GM21619 (cell line): ENCODE data around the gene KIAA1614.

ENCODE experiments used
- ATAC-seq: cut with Tn5 transposase; IDR thresholded peaks from one replicate; pipeline ENCODE4 v1.9.1; 2021; ENCODE audit not compliant: unreplicated experiment

Gene KIAA1614

DNA sequence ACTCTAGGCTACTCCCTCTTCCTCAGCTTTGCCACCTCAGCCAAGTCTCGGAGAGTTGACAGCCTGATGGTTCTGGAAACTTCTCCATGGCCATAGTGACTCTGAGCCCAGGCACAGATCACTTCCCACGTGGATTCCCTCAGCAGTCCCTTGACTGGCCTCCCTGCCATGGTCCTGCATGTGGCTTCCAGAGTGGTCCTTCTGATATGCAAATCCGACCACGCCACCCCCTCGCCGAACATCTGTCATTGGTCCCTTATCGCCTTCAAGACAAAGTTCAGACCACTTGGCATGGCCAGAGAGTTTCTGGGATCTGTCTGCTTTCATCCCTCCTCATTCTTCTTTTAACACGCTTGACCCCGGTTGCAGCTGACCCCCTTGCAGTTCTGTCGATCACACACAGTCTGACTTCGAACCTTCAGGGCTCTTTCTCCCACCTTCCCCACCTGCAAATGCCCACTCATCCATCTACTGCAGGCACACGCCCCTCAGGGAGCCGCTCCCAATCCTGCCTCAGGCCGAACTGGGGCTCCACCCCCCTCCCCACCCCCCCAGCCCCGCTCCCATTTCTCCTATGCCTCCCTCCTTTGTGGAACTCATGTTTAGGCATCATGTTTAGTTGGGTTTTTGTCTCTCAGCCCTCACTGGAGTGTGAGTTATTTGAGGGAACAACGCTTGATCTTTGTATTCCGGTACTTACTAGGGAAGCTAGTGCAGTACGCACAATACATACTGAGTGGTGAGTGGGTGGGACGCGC is 29.0 kb downstream of the KIAA1614 start:
- ATAC-seq = no peak

DNA sequence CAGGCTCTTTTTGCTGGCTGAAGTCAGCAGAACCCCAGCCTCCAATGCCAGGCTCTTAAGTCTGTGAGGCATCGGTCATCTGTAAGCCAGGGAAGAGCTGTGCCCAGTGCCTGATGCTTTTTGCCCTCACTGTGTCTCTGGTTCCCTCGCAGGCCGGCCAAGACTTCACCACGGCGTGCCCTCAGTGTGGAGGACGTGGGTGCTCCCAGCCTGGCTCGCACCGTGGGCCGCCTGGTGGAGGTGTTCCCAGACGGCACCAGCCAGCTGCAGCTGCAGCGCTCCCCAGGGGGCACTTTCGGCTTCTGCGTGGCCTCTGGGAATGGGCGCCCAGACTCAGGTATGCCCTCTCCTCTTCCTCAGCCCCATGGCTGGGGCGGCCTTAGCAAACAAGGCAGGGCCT is 32.5 kb downstream of the KIAA1614 start:
- ATAC-seq = no peak

DNA sequence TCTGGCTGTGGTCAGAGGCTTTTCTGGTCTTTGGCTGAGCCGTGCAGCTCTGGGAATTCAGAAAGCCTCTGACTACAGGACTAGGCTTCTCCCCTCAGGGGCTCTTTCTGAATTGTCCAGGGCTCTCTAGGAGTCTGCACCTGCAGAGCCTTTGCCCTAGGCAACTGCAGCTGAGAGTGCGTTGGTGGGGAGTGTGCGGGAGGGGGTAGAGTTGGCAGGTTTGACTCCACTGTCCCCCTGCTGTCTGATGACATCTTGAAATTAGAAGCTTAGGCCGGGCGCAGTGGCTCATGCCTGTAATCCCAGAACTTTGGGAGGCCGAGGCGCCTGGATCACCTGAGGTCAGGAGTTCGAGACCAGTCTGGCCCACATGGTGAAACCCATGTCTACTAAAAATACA is 32.9 kb downstream of the KIAA1614 start:
- no peak for ATAC-seq

DNA sequence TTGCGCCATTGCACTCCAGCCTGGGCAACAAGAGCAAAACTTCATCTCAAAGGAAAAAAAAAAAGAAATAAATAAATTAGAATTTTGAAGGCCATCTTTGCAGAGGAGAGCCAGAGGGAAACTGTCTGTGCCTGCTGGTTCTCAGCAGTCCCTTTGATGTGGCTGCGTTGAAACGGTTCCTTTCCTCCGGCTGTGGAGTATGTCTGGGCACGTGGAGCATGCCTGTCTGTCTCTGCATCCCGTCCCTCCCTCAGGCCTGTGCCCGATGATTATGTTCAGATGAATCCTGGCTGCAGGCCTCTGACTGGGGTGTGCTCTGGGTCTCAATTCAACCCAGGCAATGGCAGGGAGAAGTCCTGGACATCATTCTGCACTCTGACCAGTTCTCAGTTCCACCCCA is 33.4 kb downstream of the KIAA1614 start:
- ATAC-seq = no peak

DNA sequence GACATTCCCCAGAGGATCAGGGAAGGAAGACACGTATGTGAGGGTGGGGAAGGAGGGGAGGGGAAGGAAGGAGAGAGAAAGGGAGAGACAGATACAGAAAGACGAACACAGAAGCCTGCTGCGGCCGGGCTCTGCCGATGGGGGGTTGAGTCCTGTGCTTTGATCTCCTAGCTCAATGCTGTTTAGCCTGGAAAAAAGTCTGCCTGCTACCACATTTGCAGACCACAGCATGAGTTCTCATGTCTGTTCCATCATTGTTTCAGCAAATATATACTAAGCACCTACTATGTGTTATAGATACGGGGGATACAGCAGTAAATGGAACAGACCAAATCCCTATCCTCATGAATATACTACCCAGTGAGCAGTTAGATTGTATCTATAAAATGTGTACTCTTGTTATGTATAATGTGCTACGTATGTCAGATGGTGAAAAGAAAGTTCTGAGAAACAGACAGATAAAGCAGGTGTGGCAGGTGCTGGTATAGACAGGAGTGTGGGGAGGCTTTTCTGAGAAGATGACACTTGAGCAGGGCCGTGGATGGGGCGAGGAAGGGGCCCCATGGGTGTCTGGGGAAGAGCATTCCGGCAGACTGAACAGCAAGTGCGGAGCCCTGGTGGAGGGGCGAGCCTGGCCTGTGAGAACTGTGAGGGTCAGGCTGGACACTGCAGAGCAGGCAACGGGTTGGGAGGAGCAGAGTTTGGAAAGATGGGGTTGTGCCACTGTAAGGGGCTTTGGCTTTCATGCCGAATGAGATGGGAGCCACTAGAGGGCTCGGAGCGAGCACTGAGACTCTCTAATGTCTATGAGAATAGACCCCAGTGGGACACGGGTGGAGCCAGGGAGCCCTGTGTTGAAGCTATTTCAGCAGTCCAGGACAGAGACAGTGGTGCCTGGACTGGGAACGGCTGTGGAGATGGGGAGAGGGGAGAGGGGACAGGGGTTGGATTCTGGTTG is 34.1 kb downstream of the KIAA1614 start:
- ATAC-seq = no peak

DNA sequence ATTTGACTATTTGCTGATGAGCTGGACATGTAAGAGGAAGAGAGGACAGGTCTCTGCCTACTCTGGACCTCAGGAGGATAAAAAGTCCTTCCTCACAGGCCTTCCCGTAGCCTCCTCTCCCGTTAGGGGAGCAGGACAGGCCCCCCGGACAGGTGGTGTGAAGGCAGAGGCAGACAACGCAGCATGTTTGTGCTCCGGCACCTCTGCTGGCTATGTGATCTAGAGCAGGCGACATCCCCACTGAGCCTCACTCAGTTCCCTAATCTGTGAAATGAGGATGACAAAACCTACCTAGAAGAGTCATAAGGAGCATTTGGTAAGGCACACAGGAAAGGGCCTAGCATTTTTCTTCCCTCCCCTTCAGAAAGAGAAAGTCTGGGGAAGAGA is 34.8 kb downstream of the KIAA1614 start:
- ATAC-seq = no peak

DNA sequence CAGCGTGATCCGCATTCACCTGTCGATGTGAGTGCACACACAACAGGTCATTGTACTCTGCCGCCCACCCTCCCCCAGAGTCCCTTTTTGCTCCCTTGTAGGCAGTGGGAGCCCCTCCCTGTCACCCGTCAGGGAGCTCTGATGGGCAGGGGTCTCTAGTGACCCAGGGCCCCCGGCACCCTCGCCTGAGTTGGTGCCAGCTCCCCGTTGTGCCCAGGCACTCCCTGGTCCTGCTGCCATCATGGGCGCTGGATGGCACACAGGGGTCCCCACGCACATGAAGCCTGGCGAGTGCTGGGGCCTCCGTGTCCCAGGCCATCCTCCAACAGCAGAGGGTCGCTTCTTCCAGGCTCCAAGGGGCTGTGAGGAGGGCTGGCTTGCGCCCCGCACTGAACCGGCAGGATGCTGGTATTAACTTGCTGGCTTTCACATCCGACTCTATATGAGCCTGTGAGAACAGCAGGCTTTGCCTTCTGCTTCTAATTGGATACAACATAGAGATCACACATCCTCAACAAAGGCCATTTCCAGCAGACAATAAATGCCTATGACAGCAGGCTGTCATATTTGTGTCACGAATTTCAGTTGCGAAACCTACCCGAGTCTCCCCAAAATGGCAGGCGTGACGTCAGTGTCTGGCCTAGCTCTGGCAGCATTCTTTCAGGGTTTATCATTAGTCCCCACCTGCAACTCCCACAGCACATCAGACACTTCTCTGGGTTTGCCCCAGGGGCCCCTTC is 35.4 kb downstream of the KIAA1614 start:
- no peak for ATAC-seq

DNA sequence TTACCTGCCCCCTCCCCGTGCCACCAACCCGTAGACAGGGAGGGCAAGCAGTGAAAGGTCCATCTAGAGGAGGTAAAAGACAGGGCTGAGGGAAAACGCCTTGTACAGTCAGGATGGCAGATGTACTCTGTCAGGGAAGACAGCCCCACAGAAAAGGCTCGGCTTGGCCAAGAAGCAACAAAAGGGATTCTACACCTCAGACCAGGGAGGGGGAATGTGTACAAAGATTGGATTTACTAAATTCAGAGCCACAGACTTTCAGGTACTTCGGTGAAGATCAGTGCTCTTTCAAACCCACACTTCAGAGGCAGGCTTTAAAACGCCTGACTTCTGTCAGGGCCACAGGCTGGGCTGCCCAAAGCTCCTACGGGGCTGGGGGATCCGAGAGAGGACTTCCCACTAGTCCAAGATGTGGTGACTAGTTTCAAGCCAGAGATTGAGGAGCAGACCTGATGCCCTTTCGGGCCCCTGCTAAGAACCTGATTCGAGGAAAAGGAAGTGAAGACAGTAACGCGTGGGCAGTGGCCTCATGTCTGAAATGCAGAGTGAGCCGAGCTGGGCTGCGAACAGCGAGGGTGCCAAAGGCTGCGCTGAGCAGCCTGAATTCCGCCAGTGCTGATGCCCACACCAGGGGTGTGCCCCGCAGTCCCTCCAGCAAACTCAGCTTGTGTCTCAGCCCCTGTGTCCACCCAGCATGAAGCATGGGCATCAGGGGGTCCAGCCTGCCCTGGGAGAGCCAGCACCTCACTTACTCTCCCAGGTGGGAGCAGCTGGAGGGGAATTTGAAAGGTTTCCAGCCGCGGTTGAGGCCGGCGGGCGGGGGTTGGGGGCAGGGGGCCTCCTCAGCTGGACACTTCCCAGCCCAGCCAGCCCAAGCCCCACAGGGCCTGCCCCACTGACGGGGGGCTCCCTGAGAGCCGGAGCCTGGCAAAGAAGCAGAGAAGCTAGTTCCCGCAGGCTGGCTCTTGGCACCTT is 36.2 kb downstream of the KIAA1614 start:
- no peak for ATAC-seq

DNA sequence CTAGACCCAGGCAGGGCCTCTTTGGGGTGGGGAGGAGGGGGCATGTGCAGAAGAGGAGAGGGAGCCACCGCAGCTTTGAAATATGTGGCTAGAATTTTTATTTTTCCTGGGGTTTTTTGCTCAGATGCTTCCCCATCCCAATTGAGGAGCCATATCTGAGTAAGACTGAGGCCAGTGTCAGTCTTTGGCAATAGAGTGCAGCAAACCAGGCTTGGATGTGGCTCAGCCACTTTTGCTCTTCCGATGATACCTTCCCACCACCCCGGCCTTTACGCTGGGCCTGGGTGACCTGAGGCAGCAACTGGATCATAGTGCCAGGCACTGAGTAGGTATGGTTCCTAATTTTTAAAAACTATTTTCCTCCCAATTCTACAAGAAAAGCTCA is 36.9 kb downstream of the KIAA1614 start:
- ATAC-seq = no peak

DNA sequence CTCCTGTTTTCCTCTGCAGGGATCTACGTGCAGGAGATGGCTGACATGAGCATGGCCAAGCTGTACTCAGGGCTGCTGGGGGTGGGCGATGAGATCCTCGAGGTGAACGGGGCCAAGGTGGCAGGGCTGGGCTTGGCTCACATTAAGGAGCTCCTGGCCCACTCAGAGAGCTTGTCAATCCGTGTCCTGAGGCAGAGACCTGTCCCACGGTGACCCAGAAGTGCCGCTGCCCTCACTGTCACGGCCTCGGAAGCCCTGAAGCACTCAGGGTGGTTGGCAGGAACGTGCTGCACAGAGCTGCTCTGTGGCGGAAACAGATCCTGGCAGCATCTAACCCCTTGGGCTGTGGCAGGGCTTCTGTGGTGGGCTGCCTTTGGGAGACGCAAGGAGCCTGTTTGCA is 37.6 kb downstream of the KIAA1614 start:
- no peak for ATAC-seq

DNA sequence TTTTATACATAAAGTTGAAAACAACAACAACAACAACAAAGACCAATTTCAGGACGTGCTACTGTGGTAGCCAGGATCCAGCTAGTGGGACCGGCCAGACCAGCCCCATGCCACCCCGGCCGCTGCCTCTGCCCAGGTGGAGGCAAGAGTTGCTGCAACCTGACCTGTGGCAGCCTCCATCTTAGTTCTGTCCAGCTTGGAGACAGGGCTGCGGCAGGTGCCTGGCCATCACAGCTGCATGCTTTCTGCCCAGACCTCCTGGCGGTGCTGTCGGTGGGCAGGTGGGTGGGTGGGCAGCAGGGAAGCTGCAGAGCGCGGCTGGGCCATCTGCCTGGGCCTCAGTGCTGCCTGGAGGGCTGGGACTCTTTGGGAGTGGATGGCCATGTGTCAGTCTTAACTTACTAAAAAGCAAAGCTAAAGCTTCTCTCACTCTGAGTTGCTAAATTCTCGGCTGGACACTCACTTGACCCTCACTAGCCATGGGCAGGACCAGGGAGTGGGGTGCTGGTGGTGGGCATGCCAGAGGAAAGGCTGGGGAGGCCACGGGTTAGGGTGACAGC is 38.6 kb downstream of the KIAA1614 start:
- ATAC-seq = no peak

DNA sequence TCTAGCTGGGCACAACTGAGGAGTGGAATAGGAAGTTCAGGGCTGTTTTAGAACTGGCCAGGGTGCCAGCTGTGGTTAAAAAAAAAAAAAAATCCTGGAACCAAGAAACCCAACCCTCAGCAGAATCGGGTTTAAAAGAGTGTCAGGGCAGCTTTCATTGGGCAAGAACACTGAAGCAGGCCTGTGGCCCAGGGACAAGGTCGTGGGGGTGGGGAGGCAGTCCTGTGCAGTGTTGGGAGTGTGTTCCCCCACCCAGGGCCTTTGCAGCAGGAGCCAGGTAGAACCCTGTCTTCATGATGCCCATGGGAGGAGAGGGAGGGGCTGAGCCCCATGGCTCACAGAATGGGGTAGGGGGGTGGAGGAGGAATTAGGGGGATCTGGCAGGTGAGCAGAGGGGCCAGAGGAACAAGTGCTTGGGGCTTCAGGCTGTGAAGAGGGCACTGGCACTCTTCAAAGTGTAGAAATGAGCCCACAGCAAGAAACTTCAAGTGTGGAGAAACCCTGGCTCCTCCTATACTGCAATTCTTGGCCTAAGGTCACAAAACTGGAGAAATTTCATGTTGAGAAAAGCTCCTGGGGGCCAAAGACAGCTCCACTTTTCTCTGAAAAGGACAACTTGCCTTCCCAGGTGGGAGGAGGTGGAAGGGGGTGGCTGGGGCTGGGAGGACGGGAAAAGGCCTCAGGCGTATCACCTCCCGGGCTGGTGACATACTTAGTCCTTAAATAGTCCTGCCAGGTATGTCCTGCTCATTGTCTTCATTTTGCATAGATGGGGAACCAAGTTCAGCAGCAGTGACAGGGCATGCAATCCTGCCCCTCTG is 39.3 kb downstream of the KIAA1614 start:
- no peak for ATAC-seq

DNA sequence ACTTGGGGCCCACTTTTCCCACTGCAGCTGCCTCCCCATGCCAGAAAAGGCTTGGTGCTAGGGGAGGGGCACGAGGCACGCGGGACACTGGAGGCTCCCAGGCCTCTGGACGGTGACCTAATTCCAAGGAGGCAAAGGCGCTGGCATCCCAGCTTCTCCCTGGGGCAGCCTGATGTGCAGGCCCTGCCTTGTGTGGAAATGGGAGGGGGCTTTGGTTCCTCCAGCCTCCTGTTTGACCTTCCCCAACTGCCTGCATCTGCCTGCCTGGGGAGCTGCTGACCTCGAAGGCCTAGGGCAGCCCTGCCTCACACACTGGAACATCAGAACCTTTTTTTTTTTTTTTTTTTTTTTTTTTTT is 39.9 kb downstream of the KIAA1614 start:
- ATAC-seq = no peak

DNA sequence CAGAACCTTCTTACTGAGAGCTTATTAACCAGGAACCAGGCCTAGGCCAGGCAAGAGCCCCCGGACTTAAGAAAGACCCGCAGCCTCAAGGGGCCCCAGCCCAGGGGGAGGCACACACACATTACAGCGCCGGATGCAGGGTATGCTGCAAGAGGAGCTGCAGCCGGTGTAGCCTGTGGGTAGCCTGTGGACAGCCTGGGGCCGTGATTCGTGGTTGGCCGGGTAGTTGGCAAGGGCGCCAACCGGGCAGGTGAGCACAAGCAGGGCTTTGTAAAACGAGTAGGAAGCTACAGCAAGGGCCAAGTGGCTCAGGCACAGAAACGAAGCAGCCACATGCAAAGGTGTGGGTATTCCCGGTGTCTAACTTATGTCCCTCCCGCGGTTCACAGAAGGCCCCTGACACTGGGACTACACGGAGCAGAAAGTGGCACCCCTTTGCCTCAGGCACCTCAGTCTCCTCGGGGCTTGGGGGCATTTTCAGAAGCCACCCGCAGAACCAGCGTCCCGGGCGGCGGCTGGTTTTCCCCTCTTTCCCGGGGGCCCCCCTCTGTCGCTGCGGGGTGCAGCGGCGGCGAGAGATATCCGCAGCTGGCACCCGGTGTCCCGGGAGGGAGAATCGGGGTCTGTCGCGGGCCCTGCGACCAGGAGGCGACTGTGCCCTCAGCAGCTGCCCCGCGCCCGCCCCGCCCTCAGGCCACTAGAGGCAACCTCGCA is 40.8 kb downstream of the KIAA1614 start:
- peak; percentile 34 for ATAC-seq

DNA sequence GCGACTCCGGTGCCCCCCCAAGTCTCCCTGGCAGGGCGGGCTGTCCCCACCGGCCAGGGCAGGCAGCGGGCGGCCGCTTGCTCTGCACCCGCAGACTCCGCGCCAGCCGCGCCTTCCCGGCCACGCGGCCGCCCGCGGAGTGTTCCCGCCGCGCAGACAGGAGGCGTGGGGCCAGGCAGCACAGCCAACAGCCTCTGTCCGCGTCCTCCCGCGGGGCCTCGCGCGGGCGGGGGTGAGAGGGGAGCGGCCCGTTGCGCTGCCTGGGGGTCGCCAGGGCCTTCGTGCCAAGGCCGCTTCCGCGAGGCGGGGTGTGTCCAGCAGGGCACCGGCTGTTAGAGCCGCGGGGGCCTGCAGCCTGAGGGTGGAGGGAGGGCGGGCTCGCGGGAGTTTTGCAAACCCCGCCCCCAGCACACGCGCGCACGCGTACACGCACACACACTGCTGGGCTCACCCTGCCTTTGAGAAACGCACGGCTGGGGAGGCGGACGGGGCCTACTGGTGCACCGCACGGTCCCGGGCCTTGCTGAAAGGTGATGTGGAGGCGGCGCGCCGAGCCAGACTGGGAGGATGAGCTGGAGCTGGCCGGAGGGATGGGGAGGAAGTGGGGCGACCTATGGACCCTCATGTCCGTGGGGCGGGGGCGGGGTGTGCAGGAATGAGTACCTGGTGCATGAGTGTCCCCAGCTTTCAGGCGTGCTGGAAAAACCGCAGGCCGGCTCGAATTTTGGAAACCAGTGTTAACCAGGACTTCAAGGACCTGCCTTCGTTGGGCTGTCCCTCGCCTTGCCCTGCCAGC is 41.5 kb downstream of the KIAA1614 start:
- peak; percentile 60 for ATAC-seq

DNA sequence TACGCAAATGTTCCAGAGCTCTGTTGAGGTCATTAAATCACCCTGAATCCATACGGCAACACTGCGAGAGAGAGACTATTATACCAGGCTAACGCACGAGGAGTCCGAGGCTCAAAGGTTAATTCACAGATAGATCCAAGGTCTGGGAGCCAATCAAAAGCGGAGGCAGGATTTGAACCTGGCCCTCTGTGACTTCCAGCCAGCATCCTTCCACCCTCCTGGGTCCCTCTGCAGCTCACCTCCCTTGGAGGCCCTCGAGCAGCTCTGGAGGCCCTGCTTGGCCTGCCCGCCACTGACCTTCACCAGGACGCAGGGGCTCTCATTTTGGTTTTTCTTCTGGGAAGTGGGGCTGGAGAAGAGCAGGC is 42.1 kb downstream of the KIAA1614 start:
- ATAC-seq = no peak

DNA sequence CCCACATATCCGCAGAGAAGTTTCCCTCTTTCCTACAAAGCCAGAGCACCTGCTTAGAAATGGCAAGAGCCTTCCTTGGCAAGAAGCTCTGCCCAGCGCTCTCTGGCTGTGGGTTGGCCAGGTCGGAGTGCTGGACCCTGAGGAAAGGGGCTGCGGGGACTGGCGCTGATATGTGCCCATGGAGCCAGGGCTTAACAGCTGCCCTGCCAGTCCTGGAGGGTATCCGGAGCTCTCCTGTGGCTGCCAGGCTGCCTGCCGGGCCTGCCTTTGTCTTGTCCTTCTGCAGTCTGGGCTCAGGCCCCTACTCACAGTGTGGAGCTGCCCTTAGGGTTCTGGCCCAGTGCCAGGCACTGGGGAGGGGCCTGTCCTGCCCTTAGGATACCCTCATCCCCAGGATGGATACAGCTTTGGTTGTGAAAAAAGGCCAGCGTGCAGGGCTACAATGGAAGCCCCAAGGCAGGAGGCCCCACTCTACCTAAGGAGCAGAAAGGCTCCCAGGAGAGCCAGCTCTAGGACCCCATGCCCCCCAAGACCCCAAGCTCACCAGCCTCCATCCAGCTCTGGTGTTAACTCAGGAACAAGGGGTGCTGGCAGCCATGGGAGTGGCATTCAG is 43.4 kb downstream of the KIAA1614 start:
- ATAC-seq = no peak
